Left ventricle myocardium inferior (tissue), 1 donor: ENCODE measurements around the gene GCNT2. TPM values are rescaled to one million over a fixed set of nuclear protein-coding genes. Genes with fewer than 3 reads are reported as not detected.

Experiments used
- DNase-seq: peaks from one replicate; pipeline ENCODE4 v3.0.0-alpha.2; 2020
- H3K27ac ChIP-seq: fragments of 200-600 bp; replicated peaks from 2 replicates; pipeline ENCODE4 v1.8.0; 2021
- H3K27me3 ChIP-seq: fragments of 200-600 bp; 2 replicates; pipeline ENCODE4 v1.8.0; 2021; ENCODE audit warnings: low read depth
- H3K36me3 ChIP-seq: fragments of 200-600 bp; 2 replicates; pipeline ENCODE4 v1.8.0; 2021
- H3K4me1 ChIP-seq: fragments of 200-600 bp; 2 replicates; pipeline ENCODE4 v1.8.0; 2021
- H3K4me3 ChIP-seq: fragments of 200-600 bp; 2 replicates; pipeline ENCODE4 v1.8.0; 2021; ENCODE audit warnings: mild to moderate bottlenecking, moderate library complexity
- H3K9me3 ChIP-seq: fragments of 200-600 bp; replicated peaks from 2 replicates; pipeline ENCODE4 v1.8.0; 2021
- intact Hi-C: fragments of 100-400 bp; cut with micrococcal nuclease; formaldehyde crosslinking; loops from one replicate; pipeline ENCODE4 v1.11.0; 2022
- total RNA-seq: library from RNA; stranded (reverse); fragmentation: NEBNext Ultra II Directional; extraction: Animal tissue kit (Norgen Biotek cat#: 25700); gene quantifications from one replicate; pipeline ENCODE4 v1.2.1, GENCODE V29; 2021
- TF ChIP-seq, protein P1 (sequence below): fragments of 200-600 bp; IDR thresholded peaks from 2 replicates; pipeline ENCODE4 v1.8.0; 2021; ENCODE audit warnings: antibody characterized with exemption, mild to moderate bottlenecking, borderline replicate concordance
- donor health status: DM: no; HTN: yes; CAD: no; lungs with severe emphysema.

The GCNT2 gene
- total RNA-seq, 1 donor from 2014 or later, result 49.0 TPM

DNA sequence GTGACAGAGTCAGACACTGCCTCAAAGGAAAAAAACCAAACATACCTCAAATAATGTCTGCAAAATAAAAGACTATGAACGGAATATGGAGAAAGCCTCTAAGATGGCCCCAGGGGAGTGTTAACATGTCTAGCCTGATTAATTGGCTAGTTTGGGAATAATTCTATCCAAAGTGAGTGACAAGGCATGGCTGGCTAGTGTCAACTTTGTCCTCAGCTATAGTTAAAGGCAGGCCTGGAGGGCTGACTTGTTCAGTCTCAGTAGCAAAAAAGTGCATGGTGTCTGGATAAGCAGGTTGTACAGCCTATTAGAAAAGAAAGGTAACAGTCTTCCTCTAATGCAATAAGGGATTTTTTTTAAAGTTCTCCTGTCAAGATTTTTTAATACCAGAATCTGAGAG, 32.7 kb downstream of the GCNT2 start:
- Histone ChIP-seq H3K4me3 (no peak overlapping the region), H3K27ac (peak overlapping the region; percentile 70), H3K36me3 (peaks cover 2% of the 10 kb centered on the region), H3K27me3 (no peaks in the 10 kb centered on the region), H3K9me3 (no peaks in the 10 kb centered on the region), H3K4me1 (peaks cover 58% of the 10 kb centered on the region)
- TF ChIP-seq, protein P1, sequence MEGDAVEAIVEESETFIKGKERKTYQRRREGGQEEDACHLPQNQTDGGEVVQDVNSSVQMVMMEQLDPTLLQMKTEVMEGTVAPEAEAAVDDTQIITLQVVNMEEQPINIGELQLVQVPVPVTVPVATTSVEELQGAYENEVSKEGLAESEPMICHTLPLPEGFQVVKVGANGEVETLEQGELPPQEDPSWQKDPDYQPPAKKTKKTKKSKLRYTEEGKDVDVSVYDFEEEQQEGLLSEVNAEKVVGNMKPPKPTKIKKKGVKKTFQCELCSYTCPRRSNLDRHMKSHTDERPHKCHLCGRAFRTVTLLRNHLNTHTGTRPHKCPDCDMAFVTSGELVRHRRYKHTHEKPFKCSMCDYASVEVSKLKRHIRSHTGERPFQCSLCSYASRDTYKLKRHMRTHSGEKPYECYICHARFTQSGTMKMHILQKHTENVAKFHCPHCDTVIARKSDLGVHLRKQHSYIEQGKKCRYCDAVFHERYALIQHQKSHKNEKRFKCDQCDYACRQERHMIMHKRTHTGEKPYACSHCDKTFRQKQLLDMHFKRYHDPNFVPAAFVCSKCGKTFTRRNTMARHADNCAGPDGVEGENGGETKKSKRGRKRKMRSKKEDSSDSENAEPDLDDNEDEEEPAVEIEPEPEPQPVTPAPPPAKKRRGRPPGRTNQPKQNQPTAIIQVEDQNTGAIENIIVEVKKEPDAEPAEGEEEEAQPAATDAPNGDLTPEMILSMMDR, result no peak
- intact Hi-C loops, result no loop called here
- DNase-seq, result no peak

DNA sequence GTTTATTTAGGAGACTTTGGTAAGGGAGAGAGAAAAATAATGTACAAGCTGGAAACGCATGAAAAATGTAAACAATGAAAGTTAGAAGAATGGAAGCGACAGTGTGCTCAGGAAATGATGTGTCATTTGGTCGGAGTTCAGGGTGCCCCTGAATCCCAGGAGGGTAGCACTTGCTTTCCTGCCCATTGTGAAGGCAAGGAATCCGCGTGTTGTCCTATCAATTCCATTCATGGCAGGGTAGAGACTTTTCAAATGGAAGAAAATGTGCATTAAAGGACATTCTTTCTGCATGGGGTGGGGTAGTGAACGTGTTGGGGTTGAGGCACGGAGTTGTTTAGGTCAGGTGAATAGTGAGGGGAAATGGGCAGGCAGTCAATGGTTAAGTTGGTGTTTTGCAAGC, 33.7 kb downstream of the GCNT2 start:
- no peaks in the 10 kb centered on the region for H3K9me3 ChIP-seq
- intact Hi-C loops, result no loop called here
- H3K27ac ChIP-seq, result peak overlapping the region; percentile 70
- peaks cover 62% of the 10 kb centered on the region for H3K4me1 ChIP-seq
- no peak for DNase-seq
- TF ChIP-seq, protein P1, result no peak
- H3K27me3 ChIP-seq, result peaks cover 7% of the 10 kb centered on the region
- no peak overlapping the region for H3K4me3 ChIP-seq
- H3K36me3 ChIP-seq, result no peaks in the 10 kb centered on the region

DNA sequence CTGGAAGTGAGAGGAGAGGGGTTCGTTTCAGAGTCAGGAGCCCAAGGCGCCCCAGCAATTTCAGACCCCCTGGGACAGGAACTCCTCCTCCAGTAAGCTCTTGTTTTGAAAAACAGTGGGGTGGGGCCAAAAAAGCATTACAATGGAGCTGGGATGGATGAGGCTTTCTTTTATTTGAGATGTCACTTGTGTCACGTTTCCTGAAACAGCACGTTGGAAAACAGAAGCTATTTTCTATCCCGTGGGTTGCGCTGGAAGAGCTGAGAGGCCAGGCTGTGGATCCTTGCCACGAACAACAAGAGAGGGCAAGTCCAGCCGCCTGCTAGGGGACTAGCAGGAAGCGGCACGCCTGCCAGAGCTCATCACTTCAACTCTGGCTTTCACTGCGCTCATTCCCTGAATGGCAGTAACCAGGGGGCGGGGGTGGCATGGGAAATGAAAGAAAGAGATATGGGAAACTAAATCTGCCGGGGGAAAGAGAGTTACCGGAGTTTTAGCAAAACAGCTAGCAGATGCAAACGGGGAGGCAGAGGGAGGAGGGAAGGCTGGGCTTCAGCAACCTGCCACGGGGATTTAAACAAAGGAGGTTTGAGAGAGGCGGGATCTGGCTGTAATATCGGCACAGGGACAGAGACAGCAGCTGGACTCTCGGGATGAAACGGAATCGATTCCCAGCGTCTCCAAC, 34.6 kb downstream of the GCNT2 start:
- TF ChIP-seq, protein P1, result no peak
- DNase-seq, result peak; percentile 65
- H3K36me3 ChIP-seq, result no peaks in the 10 kb centered on the region
- no peaks in the 10 kb centered on the region for H3K9me3 ChIP-seq
- H3K4me3 ChIP-seq, result peak overlapping the region; percentile 55
- intact Hi-C loops, result no loop called here
- H3K4me1 ChIP-seq, result peaks cover 62% of the 10 kb centered on the region
- peak overlapping the region; percentile 70 for H3K27ac ChIP-seq
- peaks cover 7% of the 10 kb centered on the region for H3K27me3 ChIP-seq

DNA sequence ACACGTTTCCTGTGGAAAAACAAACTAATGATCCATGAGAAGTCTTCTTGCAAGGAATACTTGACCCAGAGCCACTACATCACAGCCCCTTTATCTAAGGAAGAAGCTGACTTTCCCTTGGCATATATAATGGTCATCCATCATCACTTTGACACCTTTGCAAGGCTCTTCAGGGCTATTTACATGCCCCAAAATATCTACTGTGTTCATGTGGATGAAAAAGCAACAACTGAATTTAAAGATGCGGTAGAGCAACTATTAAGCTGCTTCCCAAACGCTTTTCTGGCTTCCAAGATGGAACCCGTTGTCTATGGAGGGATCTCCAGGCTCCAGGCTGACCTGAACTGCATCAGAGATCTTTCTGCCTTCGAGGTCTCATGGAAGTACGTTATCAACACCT, 35.4 kb downstream of the GCNT2 start:
- DNase-seq, result no peak
- intact Hi-C loops, result no loop called here
- Histone ChIP-seq H3K27me3 (peaks cover 7% of the 10 kb centered on the region), H3K4me1 (peaks cover 62% of the 10 kb centered on the region), H3K27ac (peak overlapping the region; percentile 70), H3K36me3 (no peaks in the 10 kb centered on the region), H3K9me3 (no peaks in the 10 kb centered on the region), H3K4me3 (peak overlapping the region; percentile 55)
- TF ChIP-seq, protein P1, result no peak

DNA sequence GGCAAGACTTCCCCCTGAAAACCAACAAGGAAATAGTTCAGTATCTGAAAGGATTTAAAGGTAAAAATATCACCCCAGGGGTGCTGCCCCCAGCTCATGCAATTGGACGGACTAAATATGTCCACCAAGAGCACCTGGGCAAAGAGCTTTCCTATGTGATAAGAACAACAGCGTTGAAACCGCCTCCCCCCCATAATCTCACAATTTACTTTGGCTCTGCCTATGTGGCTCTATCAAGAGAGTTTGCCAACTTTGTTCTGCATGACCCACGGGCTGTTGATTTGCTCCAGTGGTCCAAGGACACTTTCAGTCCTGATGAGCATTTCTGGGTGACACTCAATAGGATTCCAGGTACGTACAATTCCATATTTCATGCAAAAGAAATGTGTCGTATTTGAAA, 35.8 kb downstream of the GCNT2 start:
- TF ChIP-seq, protein P1, result no peak
- H3K9me3 ChIP-seq, result no peaks in the 10 kb centered on the region
- H3K36me3 ChIP-seq, result no peaks in the 10 kb centered on the region
- H3K4me3 ChIP-seq, result peak overlapping the region; percentile 55
- DNase-seq, result no peak
- H3K27me3 ChIP-seq, result peaks cover 7% of the 10 kb centered on the region
- intact Hi-C loops, result no loop called here
- H3K4me1 ChIP-seq, result peaks cover 60% of the 10 kb centered on the region
- no peak overlapping the region for H3K27ac ChIP-seq
